Cardiac fibroblast (primary cell): ENCODE results near the gene CDK14.

Source experiments
- DNase-seq, 2 donors: peaks; one replicate each; pipeline versions ENCODE4 v3.0.0 to v3.0.0-alpha.2; 2010; ENCODE audit warnings: low read depth in 2 of 2
- H3K4me3 ChIP-seq, 2 donors: replicated peaks in 1 of 2; 1 replicate in 1 of 2; 2 replicates in 1 of 2; pipeline ENCODE4 v1.5.1; 2011; ENCODE audit warnings: low read depth in 2 of 2, low read length in 2 of 2, mild to moderate bottlenecking in 2 of 2, moderate library complexity in 1 of 2
- TF ChIP-seq, protein P1 (sequence below): IDR thresholded peaks from one replicate; pipeline ENCODE4 v1.5.1; 2011; ENCODE audit warnings: low read depth, mild to moderate bottlenecking, low read length, inconsistent platforms

Gene CDK14

DNA sequence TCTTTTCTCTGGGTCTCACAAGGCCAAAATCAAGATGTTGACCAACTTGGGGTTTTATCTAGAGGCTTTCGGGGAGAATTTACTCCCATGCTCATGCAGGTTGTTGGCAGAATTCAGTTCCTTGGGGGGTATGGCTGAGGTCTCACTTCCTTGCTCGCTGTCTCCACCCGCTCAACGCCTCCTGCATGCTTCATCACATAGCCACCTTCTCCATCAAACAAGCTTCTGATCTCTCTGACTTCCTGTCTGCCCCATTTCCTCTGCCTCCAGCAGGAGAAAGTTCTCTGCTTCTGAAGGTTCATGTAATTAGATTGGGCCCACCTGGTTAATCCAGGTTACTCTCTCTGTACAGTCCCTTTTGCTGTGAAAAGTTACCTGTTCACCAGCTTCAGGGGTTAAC is 489.1 kb downstream of the CDK14 start:
- DNase-seq = no peak
- no peak overlapping the region for H3K4me3 ChIP-seq
- TF ChIP-seq, protein P1, sequence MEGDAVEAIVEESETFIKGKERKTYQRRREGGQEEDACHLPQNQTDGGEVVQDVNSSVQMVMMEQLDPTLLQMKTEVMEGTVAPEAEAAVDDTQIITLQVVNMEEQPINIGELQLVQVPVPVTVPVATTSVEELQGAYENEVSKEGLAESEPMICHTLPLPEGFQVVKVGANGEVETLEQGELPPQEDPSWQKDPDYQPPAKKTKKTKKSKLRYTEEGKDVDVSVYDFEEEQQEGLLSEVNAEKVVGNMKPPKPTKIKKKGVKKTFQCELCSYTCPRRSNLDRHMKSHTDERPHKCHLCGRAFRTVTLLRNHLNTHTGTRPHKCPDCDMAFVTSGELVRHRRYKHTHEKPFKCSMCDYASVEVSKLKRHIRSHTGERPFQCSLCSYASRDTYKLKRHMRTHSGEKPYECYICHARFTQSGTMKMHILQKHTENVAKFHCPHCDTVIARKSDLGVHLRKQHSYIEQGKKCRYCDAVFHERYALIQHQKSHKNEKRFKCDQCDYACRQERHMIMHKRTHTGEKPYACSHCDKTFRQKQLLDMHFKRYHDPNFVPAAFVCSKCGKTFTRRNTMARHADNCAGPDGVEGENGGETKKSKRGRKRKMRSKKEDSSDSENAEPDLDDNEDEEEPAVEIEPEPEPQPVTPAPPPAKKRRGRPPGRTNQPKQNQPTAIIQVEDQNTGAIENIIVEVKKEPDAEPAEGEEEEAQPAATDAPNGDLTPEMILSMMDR = no peak

DNA sequence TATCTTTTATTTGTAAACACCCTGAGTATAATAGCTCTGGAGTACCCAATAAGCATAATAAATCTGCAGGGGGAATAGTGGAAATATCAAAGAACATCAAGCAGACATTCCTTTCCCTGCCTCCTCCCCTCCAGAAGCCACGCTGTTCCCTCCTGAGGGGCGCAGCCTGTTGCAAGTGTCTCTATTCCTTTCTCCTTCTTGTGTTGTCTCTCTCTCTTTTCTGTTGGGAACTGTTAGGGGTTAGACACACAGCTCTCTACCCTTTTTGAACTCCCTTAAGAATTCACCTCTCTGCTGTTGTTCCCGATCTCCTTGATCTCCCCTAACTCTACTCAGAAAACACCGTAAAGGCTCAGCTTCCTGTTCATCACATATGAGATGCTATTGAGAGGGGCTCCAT is 490.1 kb downstream of the CDK14 start:
- DNase-seq = no peak
- no peak overlapping the region for H3K4me3 ChIP-seq
- TF ChIP-seq, protein P1 = no peak

DNA sequence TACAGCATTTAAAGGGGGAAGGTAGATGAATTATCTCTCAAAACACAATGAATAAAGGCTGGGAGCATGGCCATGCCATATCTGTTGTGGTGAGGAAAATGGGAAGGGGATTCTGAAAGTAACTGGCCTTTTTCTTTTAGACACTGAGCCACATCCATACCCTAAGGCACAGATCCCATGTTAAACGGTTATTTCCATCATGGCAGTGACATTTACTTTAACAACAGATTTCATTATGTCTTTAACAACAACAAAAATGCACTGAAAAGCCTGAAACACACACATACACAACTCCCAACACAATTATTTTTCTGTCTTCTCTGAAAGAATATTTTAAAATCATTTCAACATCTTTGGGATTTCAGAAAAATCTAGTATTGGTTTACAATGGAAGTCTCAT is 492.0 kb downstream of the CDK14 start:
- no peak for DNase-seq
- TF ChIP-seq, protein P1 = no peak
- H3K4me3 ChIP-seq = no peak overlapping the region

DNA sequence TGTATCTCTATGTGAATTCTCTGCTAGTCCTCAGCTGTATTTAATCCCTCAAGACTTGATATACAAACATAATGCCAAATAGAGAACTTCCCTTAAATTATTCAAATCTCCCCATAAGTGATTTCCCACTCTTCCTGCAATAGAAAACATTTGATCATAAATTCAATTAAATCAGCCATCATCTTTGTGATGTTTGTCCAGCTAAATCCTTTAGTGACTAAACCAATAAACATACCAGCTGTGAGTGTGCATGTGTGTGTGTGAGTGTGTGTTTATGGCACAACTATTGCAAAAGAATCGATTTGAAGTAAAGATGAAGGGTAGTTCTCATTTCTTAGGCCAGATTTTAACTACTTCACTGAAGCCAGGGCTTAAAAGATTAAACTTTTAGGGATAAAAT is 492.6 kb downstream of the CDK14 start:
- no peak for DNase-seq
- TF ChIP-seq, protein P1 = no peak
- H3K4me3 ChIP-seq = no peak overlapping the region

DNA sequence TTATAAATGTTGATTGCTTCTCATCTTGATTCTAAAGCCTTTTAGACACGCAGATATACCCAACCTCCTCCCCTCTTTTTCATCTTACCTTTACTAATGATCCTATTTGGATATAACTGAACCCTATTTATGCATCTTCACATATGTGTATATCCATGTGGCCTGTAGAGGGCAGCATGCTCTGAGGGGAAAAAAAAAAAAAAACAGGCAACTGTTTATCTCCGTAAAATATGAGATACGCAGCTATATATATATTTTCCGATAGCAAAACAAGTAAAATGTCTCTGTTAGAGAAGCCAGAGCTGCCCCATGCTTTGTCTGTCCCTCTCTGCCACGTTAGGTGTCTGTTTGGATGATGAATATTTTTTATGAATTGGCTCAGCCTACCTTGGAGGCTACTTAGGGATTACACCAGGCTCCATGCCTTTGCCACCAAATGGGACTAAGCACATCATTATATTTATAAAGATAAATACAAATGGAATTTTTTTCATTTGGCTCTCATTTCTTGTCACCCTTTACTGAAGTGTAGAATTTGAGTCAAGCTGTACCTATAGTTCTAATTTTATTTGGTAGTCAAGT is 493.4 kb downstream of the CDK14 start:
- peak; percentile 65 to 67 for DNase-seq
- TF ChIP-seq, protein P1 = peak; percentile 75
- H3K4me3 ChIP-seq = peak overlapping the region in 1 of 2 donors; percentile 2

DNA sequence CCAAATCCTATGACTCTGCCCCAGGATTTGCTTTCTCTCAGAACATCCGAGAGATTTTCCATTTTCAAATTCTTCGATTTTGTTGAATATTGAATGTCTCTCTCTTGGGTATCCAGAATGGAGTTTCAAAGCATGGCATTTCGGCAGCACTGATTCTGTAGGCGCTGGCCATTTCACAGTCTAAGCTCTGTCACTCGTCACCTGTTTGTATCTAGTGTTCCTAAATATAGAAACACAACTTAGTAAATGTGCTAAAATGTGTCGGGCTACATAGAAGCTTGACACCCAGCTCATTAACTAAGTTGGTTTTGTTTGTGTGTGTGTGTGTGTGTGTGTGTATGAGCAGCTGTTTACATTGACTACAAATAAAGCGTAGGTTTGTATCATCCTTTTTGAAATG is 494.6 kb downstream of the CDK14 start:
- TF ChIP-seq, protein P1 = no peak
- DNase-seq = no peak
- H3K4me3 ChIP-seq = no peak overlapping the region

DNA sequence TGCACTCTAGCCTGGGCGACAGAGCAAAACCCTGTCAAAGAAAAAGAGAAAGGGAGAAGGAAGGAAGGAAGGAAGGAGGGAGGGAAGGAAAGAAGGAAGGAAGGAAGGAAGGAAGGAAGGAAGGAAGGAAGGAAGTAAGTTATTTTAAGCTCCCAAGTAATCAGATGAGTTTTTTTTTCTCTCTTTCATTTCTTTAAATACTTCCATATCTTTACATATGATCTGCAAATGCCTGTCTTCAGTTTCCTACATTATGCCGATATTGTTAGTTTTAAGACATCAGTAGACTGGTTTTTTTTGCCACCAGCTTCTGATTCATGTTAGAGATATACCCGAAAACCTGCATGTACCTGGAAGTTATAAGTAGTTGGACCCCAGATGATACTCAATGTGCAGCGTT is 495.5 kb downstream of the CDK14 start:
- H3K4me3 ChIP-seq = no peak overlapping the region
- TF ChIP-seq, protein P1 = no peak
- no peak for DNase-seq
